ENCODE data around the gene RAB6B.

RAB6B gene

DNA sequence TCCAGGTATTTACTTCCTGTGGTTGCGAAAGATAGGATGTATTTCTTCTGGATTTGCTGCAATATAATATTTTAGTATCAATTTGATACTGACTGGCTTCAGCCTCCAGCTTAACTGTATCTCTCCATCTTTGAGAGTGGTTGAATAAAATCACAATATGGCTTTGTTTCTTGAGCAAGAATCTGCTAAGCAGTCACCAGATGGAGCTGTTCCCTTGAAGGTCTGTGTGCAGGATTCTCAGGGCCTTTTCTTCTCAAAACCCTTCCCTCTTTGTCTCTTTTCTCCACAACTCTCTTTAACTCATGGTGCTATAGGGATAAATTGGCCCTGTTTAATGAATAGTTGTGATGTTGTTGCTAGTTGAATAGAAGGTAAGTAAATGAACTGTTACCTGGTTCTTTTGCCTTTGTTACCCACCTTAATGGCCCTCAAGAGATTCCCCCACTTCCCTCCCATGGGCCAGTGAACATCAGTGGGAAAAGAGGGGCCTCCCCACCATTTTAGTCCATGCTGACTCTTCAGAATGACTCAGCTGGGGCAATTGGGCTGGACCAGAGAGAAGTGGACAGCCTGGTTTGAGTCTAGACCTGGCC lies 34.8 kb upstream of the RAB6B start:
- peak; percentile 30 for DNase-seq

DNA sequence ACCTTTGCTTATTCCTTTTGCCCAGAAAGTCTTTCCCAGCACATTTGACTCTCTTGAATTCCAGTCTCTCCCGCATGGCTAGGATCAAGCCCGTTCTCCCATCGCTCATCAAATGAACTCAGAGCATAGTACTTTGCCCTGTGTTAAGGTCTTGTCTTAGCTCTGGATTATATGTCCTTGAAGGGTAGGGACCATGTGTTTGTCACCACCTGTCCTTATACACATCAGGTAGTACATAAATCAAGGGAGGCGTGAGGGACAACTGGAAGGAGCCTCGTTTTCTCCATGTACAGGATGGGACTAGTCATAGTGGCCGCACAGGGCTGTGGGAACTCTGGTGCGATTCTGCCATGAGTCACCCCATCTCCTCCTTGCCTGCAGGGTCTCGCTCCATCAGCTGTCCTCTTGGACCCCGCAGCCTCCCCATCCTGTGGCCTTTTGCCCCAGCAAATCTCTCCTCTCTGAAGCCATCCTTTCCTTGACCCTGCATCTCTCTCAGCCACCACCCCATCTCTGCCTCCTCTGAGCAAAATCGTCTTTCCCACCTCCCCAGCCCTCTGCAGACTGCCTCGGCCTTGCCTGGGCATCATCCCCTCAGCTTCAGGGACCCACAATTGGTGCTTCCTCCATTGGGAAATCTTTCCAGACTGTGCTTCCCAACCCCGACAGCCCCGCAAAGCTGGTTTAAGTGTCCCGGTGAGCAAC lies 33.4 kb upstream of the RAB6B start:
- DNase-seq: no peak

DNA sequence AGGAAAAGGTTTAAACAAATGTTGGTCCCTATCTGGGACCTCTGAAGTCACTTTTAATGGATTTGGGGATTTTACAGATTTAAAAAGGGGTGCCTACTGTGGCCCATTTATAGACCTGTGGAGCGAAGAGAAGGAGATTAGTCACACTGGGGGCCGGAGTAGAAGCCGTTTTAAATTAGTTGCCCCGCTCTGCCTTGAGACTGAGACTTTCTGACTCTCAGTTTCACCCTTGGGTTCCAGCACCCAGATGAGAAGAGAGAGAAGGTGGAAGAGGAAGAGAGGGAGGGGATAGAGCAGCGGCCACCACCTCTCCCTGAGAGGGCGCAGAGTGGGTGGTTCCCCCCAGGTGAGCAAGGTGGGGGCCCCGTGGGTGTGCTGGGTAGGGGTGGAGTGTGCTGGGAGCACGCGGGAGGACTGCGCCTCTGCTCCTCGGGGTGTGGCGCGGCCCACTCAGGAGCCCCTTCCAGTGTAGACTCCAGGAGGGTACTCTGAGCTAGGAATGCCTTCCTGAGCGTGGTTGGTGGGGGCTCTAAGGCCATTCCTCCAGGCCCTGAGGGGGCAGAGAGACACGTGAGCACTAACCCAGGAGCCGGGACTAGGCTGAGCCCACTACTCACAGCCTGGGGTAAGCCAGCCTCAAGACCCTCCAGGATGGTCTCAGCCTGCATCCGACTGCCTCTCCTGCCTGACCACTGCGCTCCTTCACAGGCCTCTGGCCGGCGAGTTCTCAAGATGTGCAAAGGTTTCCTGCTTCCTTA lies 32.6 kb upstream of the RAB6B start:
- DNase-seq: no peak

DNA sequence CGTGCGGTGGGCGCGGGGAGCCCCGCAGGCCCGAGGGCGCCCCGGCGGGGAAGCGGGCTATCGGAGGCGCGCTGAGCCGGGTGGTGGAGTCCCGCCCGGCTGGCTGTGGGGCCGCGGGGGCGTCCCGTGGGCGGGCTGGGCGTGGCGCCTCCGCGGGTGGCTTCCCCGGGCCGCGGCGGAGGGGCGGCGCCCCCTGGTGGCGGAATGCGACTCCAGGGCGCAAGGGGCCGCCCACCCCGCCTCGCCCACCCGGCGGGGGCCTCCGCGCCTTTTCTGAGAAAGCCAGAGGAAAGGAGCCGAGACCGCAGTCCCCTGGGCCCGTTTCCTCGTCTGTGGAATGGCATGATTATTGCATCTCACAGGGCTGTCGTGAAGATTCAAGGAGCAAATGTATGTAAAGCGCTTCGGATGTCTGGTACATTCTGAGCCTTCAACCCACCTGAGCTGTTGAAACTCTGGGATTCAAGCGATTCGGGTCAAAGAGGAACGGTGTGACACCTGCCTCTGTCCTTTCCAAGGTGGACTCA lies 31.9 kb upstream of the RAB6B start:
- no peak for DNase-seq

DNA sequence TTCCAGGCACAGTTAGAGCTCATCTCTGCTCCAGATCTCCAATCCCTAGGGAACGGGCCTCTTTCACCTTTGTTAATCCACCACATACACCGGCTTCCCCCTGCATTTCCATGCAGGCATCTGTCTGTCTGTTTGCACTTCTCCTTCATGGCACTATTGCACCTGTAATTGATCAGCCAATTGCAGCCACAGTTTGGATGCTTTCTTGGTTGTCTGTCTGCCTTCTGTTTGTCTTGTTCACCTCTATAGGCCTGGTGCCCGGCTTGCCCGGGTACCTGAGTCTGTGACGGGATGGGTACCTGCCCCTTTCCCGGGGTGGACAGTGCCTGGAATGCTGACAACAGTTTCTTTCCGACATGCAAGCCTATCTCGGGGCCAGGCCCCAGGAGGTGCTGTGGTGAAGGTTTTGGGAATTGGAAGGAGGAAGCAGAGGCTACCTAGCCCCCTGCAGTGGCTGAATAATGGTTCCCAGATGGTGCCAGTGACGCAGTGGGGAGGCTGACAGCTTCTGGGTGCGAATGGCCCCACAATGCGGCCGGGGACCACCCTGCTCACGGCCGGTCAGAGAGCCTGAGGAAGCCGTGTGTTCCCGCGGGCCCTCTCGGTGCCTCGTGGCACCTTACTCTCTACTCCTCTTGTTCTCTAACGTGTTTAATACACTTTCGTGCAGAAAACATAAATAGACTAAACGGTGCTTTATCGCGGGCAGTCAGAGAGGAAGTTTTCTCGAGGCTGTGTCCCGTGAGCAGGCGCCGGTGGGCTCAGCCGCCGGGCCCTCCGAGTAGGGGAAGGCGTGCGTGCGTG lies 31.3 kb upstream of the RAB6B start:
- DNase-seq: no peak

DNA sequence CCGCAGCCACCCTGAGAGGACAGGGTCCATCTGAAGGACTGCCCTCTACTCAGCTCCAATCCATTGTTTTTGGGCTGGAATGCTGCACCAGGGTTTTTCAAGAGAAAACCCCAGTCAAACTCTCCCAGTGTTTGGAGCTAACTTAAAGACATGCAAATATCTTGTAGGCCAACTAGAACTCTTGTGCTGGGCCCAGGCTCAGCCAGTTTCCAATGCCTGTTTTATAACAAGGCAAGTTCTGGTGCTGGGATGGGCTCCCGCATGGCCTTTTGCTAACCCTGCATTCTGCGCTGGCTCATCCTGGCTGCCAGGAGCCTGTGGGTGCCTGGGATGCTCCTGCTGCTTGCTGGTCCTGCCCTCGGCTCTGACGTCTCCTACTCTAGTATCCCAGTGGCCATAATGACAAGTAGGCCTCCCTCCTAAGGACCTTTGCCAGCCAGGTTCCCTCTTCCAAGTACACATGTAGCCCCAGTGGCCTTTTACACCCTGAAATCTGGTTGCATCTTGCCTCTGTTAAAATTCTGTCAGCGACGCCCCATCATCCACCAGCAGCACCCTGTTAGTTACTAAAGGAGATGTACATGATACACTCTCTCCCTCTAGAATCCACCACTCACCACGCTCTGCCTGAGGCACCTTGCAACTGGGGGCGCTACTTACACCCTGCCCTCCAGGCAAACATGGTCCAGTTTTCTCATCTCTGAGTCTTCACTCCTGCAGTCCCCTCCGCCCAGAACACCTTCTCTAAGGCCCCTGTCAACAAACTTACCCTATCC lies 30.5 kb upstream of the RAB6B start:
- no peak for DNase-seq

DNA sequence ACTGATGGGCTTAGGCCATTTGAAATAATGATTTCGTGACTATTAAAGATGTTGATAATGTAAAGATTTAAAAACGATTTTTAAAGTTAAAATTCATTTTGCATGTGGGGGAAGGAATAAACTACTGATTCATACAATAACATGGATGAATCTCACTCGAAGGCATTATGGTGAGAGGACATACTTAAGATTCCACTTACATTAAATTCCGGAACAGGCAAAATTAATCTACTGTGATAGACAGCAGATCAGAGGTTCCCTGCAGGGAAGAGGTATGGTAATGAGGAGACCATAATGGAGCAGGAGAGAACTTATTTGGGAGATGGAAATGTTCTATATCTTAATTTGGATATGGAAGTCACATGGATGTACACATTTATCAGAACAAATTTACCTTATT lies 28.4 kb upstream of the RAB6B start:
- no peak for DNase-seq

DNA sequence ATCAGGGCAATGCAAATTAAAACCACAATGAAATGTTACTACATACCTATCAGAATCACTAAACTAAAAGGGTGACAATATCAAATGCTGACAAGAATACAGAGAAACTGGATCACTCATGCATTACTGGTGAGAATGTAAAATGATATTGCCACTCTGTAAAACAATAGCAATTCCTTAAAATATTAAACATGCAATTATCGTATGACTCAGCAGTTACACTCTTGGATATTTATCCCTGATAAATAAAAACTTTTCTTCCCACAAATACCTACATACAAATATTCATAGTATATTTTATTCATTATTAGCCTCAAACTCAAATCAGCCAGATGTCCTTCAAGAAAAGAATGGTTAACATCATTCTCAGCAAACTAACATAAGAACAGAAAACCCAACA lies 25.9 kb upstream of the RAB6B start:
- no peak for DNase-seq

DNA sequence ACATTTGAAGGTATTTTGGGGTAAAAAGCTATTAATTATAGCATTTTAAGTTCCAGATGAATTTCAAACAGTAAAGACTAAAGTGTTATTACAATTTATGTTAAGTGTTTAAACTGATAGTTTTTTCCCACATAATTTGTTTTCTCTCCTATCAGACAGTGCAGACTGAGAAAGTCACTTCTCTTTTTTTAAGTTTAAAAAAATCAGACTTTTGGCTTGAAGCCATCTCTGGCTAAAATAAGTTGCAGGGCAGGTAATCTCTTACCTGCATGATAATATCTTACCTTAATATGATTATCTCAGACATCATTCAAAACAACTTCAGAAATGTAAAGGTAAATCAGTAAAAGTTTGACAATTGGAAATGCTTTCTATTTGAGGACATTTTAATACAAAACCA lies 21.5 kb upstream of the RAB6B start:
- DNase-seq: no peak

DNA sequence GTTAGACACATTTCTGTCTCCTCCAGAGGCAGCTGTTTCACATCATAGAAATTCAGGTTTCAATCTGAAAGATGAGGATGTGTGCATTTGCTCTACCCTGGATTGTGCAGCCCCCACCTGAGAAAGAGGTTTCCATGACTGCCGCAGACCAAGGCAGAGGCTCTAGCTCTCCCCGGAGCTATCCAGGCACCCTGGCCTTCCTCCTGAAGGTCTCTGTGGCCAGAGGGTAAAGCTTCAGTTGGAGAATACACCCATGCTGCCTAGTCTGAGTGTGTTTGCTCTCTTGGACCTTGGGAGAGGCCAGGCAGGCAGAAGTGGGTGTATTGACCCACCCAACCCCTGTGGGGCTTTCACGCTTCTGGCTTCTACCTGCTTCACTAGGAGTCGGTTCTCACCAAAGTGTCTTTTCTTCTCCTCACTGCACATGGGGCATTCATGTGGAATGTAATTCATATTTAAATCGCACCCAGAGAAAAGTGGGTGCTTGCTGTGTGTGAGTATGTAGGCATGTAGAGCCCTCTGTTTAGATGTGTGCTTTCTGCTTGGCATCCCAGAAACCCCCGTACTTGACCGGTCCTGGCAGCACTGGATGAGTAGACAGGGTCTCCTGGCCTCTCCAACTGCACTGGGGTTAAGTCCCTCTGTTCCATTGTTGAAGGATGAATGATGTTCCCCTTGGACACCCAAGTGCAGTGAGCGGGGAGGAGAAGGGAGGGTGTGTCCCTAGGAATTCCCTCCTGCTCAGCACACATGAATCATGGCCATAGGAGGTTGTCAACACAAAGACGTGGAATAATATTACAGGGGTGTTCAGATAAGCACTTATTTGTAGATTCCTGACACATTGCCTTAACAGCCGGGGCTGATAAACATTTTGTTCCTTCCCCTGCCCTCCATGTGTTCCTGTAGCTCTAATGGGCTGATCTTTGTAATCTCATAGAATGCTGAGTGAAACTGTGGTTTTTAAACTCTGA lies 20.3 kb upstream of the RAB6B start:
- DNase-seq: no peak

DNA sequence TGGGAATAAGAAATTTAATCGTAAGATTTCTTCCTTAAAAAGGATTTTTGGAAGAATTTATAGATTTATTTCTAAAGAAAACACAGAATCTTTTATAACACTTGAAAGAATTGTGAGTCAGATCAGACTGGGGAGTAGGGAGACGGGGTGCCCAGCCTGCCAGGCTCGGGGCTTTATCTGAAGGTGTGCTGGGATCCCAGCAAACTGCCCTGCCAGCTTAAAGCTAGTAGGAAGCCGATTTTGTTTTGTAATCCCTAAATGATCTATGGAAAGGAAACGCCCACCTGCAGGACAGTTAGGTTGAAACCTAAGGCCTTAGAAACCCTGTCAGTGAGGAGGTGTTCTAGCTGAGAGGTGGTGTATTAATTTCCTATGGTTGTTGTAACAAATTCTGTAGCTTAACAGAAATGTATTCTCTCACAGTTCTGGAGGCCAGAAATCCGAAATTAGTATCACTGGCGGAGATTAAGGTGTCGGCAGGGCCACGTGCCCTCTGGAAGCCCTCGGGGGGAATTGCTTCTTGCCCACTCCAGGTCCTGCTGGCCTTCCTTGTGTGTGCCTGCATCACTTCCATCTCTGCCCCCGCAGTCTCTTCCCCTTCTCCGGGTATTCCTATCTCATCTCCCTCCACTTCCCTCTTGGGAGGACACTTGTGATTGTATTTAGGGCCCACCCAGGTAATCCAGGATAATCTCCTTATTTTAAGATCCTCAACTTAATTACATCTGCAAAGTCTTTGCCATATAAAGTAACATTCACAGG lies 19.3 kb upstream of the RAB6B start:
- no peak for DNase-seq

DNA sequence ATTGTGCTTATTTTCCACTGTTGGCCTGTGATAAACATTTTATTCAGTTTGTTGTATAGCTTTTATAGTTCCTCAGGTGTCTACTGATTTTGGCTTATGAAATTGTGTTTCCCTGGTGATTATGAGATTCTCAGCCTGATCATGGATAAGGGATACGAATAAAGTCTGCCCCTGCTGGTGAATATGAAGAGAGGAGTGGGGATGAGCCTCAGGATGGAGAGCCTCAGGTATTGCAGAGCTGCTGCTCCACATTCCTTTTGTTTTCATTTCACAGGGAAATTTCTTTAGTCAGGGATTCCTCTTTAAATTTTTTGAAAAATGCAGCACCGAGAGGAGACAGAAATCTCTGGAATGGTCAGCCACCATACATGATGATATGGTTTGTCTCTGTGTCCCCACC lies 14.7 kb upstream of the RAB6B start:
- DNase-seq: no peak

DNA sequence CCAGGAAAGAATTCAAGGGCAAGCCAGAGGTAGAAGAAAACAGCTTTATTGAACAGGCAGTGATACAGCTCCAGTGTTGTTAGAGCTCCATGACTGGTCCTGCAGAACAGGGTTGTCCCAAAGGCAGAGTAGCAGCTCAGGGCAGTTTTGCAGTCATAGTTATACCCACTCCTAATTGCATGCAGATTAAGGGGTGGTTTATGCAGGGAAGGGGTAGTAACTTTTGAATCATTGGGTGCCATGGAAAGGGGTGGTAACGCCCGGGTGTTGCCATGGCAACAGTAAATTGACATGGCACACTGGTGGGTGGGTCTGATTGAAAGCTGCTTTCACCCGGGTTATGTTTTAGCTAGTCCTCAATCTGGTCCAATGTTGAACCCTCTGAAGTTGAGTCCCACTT lies 9.7 kb upstream of the RAB6B start:
- no peak for DNase-seq

DNA sequence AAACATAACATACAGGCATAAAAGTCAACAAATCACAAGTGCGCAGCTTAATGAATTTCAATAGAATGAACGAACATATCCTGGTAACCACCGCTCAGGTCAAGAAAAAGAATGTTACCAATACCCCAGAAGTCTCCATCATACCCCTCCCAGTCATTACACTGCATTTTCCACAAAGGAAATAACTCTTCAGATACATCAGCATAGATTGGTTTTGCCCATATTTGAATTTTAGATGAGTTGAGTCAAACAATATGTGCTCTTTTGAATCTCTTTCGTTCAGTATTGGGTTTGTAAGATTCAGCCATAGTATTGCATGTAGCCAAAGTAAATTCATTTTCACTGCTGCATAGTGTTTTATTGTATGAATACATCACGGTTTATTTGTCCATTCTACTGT lies 6.2 kb upstream of the RAB6B start:
- DNase-seq: no peak

DNA sequence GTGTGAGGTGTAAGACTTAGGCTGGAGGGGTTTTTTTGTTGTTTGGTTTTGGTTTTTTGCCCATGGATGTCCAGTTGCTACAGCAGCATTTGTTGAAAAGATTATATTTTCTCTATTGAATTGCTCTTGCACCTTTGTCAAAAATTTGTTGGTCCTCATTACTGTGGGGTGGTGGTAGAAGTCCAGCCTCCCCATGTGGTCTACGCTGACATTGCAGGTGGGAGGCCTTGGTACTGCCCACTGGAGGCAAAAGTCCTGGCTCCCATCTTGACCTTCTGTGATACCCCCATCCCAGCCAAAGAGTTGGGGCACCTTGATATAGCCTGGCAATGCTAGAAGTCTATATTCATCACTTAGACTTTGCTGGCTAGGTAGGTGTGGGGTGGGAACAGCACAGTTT lies 5.4 kb upstream of the RAB6B start:
- no peak for DNase-seq

DNA sequence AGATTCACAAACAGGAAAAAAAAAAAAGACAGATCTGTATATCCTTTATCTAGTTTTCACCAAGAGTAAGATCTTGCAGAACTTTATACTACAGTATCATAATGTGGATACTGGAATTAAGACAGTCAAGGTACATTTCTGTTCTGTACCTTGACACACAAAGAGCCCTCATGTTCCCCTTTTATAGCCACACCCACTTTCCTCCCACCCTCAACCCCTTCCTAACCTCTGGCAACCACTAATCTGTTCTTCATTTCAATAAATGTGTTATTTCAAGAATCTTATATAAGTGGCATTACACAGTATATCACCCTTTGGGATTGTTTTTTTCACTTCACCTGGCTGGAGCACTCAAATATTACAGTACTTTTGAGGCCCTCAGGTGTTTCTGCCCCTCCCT lies 3.6 kb upstream of the RAB6B start:
- DNase-seq: no peak

DNA sequence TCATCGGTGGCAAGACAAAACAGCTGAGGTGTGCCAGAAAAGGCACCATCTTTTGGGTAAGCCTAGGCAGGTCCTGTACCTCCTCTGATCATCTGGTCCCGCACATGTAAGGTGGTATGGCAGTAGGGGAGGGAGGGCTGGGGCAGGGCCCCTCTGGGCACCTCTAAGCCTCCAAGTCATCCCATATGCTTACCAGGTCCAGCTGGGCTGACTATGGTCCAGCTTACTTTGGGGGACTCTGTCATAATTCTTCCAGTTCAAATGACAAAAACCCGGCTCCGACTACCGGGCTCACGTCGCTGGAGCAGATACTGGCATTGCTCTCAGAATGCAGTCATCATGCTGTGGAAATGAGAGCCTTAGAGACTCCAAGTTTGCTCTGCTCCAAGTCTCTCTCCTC lies 1.9 kb upstream of the RAB6B start:
- DNase-seq: no peak

DNA sequence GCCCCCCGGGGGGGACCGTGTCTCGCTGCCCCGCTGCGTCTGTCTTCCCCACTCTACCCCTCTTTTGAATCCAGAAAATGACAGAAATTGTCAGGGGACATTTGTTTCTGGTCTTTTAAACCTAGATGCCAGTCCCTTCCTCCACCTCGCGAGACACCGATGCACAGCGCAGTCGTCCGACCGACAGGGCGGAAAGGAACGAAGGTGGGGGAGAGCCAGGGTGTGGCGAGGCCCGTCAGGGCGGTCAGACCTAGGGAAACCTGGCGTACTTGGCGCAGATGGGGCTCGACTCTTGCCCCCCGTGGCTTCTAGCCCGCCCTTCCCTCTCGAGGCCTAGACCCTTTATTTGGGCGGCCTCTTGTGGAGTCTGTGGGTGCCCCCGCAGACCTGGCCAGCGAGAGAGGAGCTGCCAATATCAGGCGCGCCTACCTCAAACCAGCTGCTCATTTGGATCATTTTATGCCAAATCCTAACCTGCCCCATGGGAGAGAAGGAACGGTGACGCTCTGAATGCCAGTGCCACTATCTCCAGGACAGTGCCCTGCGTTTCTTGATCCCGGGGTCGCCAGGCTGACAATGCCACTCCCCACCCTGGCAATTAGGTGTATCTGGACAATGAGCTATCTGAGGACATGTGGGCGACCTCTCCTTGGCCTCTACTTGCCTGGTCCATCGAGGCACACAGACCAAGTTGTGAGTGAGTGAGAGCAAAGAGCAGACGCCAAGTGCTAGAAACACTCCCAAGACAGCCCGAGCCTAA lies 500 bp upstream of the RAB6B start:
- DNase-seq: no peak

DNA sequence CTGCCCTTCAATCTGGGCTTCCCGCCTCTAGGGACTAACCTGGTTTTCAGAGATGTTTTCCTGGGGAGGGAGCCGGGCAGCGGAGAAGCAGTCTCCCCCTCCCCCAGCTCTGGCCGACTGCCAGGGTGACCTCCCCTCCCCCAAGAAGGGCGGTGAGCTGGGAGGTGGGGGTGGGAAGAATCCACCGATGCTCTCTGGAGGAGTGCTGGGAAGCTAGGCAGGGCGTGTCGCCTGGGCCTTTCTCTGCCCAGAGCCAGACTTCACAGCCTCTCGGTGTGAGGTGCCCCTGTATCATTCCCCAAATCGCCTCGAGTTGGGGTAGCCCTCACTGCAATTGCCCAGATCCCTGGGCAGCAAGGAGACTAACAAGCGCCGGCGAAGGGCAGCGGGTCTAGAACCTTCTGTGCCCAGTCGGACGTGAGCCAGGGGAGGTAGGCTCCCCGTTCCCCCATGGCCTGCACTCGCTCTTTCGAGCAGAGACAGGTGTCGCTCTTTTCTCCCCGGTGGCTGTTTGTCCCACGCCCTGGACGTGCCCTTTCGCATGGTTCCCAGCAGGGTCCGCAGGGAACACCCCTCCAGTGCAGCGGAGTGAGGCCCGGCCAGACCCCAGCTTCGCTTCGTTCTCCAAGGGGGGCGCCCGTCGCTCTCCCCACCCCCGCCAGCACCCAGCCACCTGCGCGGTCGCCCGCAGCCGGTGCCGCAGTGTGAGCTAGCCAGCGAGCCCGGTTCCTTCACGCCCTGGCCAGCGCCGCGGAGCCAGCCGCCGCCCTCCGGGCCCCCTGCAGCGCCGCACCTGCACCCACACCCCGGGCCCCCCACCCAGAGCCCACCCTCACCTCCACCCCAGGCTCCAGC lies 1.1 kb downstream of the RAB6B start:
- no peak for DNase-seq

All from NCI-H2029 treated with DMSO at 0.1 percent for 48 hours (cell line).